ENCODE results near the gene IDI1.

- TF ChIP-seq CTCF (IDR thresholded peaks at IDR 0.05) (no peak), POLR2A (IDR thresholded peaks at IDR 0.05) (no peak)
Observed at GRCh38 chr10:1096287-1096889, 47.5 kb upstream of the IDI1 start.
